H1 (cell line): ENCODE results near the gene PC. TPM values are rescaled to one million over a fixed set of nuclear protein-coding genes. Genes with fewer than 3 reads are reported as not detected.

ENCODE experiments used
- ATF2 ChIP-seq: IDR thresholded peaks from 2 replicates; pipeline ENCODE4 v1.6.1; 2012; ENCODE audit warnings: low read length, inconsistent platforms
- polyA plus RNA-seq, 7 experiments: library from polyadenylated mRNA; depleted of rRNA in 3 of 7; stranded (reverse) in 5 of 7; unstranded in 2 of 7; fragments of >200 nt in 5 of 7; fragments of 200-250 nt in 2 of 7; gene quantifications; 1 replicate in 5 of 7; 2 replicates in 1 of 7; 4 replicates in 1 of 7; pipeline versions ENCODE4 v1.2.1 to v1.2.3, GENCODE V29; 2011 to 2013; ENCODE audit warnings: missing spikeins in 2 of 7, mixed read lengths in 2 of 7
- total RNA-seq: library from RNA; stranded (reverse); fragmentation: NEBNext Ultra II Directional; extraction: Animal tissue kit (Norgen Biotek cat#: 25700); gene quantifications from 2 replicates; pipeline ENCODE4 v1.2.1, GENCODE V29; 2021

The PC gene
- total and polyA plus RNA-seq, 2 of the 8 experiments (the other 6 are each of a cell fraction or from before 2014, with no cell fraction given) = 11.5 to 27.5 TPM

DNA sequence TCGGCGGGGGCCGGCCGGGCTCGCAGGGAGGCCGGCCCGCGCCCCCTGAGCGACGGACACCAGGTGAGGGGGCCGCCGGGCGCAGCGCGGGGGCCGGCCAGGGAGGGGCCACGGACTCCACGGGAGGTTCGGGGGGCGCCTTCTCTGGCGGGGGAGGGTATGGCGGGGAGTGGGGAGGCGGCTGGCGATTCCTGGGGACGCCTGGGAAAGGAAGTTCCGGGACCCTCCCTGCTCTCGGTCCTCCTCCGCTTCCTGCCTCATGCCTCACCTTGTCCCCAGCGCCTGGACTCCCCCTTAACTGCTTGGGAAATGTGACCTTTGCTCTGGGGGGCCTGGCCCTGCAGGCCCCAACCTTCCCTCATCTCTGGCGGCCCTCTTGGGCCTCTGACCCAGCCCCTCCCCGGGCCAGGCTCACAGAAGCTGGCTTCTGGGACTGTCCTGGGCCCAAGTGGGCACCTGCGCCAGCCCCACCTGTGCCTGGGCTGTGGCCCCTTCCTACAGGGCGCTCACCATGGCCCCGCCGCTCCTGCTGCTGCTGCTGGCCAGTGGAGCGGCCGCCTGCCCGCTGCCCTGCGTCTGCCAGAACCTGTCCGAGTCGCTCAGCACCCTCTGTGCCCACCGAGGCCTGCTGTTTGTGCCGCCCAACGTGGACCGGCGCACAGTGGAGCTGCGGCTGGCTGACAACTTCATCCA lies 100.8 kb downstream of the PC start (continued):
- TF ChIP-seq ATF2 = no peak
